NCI-H2081 treated with DMSO at 0.1 percent for 48 hours (cell line): ENCODE results near the gene ABCB6.
A peak's percentile ranks its signal among the peaks of the same experiment; 100 is the strongest.

ENCODE experiments used
- DNase-seq: peaks from one replicate; lab custom pipeline; 2025; lab: John Stamatoyannopoulos, UW

ABCB6 gene

DNA sequence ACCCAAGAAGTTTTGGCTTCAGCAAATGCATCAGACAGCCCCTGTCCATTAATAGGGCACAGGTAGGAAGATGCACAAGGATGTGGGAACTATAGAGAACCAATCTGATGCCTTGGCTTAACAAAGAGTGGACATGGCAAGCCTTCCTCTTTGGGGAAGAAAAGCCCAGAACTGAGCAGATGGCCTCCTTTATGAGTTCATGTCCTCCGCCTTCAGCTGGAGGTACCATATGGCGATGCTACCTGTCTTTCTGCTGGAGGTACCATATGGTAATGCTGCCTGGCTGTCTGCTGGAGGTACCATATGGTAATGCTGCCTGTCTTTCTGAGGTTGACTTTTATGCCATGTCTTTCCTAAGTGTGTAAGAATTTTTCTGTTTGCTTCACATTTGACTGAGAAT lies 34.6 kb downstream of the ABCB6 start:
- DNase-seq, result no peak

DNA sequence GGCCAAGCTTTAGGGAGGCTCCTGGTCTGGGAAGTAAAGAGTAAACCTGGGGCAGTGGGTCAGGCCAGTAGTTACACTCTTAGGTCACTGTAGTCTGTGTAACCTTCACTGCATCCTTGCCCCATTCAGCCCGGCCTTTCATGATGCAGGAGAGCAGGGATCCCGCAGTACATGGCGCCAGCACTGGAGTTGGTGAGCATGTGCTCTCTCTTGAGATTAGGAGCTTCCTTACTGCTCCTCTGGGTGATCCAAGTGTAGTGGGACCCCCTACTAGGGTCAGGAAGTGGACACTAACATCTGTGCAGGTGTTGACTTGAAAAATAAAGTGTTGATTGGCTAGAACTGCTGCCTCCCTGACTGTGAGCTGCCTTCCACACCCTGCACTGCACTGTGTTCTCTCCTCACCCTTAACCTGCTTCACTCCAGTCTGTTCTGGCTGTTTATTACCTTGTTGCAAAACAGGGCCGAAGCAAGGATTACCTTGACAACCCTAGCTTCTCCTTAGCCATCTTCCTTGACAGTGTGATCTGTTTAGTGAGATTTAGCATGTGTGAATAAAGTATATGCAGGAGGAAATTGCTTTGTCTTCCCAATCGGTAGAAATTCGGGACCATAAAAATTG lies 35.5 kb downstream of the ABCB6 start:
- DNase-seq, result no peak

DNA sequence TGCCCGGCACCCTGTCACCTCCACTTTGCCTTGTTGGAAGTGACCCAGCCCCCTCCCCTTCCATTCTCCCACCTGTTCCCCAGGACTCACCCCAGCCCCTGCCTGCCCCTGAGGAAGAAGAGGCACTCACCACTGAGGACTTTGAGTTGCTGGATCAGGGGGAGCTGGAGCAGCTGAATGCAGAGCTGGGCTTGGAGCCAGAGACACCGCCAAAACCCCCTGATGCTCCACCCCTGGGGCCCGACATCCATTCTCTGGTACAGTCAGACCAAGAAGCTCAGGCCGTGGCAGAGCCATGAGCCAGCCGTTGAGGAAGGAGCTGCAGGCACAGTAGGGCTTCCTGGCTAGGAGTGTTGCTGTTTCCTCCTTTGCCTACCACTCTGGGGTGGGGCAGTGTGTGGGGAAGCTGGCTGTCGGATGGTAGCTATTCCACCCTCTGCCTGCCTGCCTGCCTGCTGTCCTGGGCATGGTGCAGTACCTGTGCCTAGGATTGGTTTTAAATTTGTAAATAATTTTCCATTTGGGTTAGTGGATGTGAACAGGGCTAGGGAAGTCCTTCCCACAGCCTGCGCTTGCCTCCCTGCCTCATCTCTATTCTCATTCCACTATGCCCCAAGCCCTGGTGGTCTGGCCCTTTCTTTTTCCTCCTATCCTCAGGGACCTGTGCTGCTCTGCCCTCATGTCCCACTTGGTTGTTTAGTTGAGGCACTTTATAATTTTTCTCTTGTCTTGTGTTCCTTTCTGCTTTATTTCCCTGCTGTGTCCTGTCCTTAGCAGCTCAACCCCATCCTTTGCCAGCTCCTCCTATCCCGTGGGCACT lies 36.2 kb downstream of the ABCB6 start:
- no peak for DNase-seq

DNA sequence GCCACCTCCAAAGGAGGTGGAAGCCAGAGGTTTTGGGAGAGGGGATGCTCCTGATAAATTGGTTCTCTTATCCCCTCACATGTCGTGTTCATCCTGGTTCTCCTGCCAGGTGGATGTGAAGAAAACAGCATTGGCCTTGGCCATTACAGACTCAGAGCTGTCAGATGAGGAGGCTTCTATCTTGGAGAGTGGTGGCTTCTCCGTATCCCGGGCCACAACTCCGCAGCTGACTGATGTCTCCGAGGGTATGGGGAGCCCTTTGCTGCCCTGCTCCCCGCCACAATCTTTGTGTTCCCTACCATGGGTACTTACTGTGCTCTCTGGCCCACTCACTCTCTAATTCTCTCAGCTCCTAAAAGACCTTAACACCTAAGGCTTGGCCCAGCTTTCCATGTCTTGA lies 37.2 kb downstream of the ABCB6 start:
- no peak for DNase-seq

DNA sequence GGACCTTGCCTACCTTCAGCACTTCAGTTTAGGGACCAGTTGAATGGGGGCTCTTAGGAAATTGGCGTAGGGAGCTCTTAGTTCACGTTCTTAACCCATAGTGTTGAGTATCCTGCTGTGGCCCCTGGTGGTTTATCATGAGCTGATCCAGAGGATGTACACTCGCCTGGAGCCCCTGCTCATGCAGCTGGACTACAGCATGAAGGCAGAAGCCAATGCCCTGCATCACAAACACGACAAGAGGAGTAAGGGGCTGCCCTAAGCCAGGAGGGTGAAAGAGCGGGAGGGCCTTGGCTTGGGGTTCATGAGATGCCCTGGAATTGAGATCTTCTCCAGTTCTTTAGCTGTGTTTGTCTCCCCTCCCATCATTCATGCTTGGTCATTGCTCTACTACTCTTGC lies 37.8 kb downstream of the ABCB6 start:
- DNase-seq, result no peak

DNA sequence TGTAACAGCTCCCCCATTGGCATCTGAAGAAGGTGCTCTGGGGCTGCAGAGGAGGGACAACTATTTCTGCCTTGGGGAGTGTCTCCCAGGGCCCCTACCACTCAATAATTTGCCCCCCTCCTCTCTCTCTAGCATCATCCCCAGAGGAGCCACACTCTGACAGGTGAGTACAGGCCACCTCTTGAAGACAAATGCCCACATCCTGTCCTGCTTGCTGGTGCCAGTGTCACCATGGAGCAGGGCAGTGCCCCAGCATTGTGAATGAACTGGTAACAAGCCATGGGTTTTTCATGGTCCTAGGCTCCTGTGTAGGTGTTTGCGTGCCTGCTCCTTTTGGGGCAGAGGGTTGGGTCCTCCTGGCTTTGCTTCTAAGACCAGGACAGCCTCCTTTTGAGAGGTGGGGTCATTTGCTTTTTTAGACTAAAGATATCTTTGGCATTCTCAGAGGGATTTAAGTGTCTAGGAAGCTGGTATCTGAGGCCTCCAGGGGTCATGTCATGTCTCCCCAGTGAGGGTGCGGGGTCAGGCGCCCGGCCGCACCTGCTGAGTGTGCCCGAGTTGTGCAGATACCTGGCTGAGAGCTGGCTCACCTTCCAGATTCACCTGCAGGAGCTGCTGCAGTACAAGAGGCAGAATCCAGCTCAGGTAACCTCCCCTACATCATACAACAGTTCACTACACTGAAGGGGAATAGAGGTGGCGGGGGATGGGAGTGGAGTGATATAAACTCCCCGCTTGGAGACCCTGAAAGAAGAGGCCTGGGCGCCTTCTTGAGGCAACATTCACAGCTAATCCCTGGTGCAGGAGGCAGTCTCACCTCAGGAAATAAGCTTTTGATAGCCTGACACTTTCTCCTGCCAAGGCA lies 38.9 kb downstream of the ABCB6 start:
- DNase-seq, result no peak

DNA sequence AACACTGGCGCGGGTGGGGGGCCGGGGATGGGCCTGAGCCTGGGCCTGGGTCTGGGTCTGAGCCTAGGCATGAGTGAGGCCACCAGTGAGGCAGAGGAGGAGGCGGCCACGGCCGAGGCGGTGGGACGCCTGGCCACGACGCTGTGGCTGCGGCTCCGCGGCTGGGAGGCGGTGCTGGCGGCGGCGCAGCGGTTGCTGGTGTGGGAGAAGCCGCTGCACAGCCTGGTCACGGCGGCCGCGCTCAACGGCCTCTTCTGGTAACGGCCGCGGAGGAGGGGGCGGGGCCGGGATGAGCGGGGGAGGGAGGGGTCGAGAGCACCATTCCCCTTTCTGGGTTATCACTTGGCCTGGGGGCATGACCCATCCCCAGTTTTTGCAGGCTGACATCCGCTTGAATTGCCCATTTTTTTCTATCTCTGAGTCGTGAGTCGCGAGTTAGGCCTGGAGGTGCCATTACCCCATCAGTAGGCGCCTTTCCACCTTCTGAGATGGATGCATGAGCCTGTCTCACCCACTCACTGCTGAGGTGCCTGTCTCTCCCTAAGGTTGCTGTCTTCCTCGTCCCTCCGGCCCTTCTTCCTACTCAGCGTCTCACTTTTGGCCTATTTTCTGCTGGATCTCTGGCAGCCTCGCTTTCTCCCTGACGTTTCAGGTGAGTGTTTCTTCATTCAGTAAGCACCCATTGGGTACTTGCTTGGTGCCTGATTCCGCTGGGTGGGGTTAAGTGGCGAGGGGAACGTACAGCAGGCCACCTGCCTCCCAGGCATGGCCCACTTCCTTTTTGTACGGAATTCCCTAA lies 40.2 kb downstream of the ABCB6 start:
- no peak for DNase-seq

DNA sequence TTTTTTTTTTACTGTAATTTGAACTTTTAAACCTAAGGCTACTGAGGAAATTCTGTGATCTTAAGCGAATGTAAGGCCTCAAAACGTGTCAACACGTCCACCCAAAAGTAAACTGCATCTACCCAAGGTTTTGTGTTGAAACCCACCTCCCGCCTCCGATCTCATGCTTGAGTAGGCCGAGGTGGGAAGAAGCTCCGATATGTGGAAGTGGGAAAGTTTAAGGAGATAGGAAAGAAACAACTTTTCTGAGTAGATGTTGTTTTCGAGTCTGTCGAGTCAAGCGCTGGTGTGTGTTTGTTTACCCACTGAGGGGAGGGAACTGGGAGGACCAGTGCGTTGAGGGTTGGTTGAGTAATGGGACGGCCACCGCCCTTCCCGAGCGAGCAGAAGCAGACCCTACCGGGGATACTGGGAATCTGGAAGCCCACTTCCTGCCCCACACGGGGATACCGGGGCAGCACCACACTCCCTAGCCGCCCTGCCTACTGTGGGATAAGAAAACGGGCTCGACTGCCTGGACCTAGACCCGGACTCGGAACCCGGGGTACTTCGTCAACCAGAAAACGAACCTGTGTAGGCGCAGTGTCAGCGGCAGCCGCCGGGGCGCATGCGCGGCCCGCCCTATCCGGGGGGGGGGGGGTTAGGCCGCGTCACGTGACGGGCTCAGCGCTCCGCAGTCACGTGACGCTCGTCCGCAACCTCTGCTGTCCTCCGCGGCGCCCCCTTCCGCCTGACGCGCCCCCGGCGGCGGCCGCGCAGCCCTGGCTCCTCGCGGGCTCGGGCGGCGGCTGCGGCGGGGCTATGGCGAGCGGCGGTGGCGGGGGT lies 41.0 kb downstream of the ABCB6 start, which contains the start of gene RETREG2:
RETREG2 (plus strand) TSS at position 724 of the 825 bp plus-strand sequence; CDS start at position 802, 78 bp downstream.
- peak; percentile 15 for DNase-seq

DNA sequence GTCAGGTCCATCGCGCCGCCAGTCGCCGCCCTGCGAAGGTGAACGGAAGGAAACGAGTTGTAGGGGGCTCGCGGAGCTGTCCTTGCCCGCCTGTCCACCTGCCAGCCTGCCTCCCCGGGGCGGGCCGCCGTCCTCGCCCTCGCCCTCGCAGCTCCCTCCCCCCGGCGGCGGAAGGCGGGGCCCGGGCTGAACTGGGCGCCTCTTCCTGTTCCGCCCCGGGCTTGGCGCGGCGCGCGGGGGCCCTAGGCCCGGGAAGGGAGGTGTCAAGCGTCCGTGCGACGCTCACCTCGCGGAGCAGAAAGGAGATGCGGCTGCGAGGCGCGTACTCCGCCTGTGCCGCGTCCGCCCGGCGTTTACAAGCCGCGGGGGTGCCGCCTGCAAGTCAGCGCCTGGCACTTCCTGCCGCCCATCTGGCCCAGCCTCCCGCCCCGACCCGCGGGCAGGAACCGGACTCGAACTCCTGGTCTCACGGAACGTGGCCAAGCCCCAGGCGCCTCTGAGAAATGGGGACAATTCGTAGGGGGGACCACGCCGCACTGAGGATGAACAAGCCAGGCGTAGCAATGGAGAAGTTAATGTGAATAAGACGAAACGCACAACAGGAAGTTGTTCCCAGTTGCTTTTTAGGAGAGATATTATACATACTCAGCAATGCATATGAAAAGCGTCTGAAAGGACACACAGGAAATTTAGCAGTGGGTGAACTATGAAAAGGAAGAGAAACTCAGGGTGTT lies 41.8 kb downstream of the ABCB6 start, which contains the start of gene CNPPD1:
CNPPD1 (minus strand) TSS at position 108 of the 734 bp plus-strand sequence; CDS start at position 11, 97 bp downstream.
- DNase-seq, result peak; percentile 51

DNA sequence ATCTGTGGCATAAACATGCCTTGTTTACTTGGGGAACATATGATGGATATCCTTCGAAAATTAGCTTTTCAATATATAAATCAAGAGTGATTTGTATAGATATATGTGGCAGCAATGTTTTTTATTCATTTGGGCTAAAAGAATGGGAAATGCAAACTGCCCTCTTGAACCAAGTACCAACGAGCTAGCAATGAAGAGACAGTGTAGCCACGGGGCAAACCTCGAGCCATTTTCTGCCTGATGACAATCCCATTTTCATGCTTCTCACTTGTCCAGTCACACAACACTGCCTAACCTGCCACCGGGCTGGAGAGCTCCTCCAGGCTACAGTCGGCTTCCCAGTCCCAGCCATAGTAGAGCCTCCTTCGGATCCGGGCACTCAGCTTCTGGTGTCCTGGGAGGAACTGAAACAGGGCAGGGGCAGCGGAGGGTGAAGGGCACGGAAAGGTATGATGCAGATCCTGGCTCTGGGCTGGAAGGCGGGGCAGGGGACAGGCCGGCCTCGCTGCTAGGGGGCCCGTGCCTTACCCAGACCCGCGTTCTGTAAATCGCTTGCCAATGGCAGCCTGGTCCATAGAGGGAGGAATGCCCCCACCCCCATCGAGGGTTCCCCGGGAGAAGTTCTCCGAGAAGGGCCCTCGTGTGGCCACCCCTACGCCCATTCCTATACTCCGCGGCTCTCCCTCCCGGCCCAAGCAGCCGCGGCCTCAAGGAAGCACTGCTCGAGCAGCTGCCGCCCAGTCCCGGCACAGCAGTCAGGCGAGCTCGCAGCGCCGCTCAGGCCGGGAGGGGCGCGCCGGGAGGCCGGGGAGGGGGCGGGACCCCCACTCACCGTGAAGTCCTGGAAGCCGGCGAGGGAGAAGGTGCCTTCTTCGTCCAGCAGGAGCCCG lies 42.6 kb downstream of the ABCB6 start:
- DNase-seq, result no peak

DNA sequence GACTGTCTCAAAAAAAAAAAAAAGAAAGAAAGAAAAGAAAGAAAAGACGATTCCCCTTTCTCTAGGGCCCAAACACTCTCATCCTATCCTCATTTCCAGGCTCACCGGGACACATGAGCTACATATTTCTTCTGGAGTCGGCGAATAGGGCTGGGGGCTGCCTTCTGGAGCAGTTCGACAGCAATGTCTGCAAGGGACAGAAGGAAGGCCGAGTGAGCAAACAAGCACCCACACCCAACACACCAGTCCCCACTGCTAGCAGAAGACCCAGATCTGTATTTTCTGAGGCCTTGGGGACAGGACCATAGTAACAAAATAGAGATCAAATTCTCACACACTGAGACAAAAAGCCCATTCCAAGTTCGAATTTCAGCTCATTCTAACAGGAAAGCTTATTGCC lies 43.3 kb downstream of the ABCB6 start:
- DNase-seq, result no peak

DNA sequence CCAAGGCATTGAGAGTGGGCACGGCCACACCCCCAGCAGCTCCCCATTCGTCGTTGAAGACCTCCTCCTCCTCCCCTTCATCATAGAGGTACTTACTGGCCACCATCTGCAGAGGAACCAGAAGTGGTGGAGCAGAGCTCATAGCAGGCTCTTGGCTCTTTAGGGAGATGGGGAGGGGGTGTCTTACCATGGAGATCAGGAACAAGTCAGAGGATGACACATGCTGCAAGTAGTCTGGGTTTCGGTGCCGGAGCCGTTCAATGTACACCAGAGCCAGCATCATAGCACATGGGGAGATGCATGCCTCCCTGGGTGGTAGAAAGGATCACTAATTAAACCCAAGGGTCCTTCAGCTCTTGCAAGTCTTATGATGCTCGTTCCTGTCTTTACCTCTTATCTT lies 44.0 kb downstream of the ABCB6 start:
- no peak for DNase-seq

DNA sequence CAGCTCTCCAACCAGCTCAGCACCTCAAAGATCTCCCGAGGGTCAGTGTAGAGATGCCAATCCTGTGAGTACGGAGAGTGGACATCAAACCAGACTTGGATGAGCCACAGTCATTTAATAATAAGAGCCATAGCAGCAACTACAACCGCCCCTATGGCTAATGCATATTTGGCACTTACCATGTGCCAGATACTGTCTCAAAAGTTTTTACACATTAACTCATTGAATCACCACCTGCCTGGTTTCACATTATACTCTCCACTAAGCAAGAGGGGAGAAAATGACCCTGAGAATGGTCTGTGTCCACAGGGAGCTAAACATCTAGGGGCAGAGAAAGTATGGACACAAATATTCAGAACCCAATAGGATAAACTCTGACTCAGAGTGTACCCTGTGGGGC lies 44.6 kb downstream of the ABCB6 start:
- no peak for DNase-seq

DNA sequence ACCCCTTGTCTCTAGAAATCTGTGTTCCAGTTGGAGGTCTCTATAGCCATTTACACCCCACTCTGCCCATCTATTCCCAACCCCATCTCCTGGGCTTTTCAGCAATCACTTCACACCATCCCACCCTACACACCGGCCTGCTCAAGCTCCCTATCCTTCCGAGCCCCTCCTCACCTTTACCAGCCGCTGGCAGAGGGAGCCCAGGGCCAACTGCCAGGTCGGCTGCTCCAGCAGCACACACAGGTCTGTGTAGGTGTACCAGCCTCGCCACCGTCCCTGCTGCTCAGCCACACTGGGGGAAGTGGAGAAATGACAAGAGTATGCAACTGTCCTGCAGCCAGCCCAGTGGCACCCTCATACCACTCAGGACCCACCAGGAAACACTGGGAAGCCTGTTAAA lies 45.6 kb downstream of the ABCB6 start:
- no peak for DNase-seq

DNA sequence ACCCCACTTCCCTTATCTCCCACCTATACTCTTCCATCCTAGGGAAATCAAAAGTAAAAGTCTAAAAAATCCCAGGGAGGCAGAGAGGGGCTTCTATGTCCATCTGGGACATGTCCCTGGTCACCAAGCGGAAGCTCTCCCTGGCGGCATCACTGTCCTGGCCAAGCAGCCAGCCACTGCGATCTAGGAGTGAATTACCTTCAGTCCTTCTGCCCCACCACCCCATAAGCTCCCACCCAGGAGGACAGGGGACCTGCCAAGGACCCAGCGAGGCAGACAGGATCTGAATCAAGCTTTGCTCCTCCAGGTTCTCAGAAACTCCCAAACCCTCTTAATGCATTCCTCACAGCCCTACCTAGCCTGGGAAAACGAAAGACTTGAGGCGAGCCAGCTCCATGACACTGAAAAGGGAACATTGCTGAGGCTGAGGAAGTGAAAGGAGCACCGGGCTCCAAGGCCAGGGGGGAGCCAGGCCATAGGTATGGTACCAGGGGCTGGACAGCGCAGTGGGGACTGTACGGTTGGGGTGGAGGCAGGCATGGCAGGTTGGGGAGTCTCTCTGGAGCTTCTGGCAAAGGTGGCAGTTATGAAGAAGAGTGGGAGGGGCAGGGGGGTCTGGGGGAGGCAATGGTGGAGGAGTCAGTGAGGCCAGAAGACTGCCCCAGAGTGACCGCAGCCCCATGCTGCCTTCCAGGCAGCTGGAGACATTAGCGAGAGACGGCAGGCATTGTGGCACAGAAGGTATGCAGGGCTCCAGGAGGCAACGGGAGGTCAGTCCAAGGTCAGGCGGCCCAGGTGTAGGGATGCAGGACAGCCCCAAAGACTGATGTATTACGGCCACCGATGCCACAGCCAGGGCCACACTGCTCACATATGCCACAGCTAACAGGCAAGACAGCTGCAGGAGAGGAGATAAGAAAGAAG lies 46.3 kb downstream of the ABCB6 start:
- DNase-seq, result no peak

DNA sequence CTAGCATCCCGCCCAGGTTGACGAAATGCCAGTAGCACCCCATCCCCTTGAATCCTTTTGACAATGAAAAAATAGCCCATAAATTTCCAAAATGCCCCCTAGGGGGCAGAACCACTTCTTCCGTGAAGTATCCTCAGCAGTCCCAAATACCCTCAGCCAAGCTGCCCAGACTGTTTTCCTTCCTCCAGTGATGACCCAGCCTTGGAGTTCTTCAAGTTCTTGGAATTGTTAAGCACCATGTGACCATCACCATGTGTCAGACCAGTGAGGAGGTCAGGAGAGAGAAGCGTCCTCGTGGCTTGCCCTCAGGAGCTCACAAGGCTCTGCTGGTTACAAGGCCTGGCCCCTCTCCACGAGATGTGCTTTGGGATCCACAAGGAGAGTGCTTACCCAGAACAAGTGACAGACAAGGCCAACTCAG lies 47.5 kb downstream of the ABCB6 start:
- DNase-seq, result peak; percentile 9

DNA sequence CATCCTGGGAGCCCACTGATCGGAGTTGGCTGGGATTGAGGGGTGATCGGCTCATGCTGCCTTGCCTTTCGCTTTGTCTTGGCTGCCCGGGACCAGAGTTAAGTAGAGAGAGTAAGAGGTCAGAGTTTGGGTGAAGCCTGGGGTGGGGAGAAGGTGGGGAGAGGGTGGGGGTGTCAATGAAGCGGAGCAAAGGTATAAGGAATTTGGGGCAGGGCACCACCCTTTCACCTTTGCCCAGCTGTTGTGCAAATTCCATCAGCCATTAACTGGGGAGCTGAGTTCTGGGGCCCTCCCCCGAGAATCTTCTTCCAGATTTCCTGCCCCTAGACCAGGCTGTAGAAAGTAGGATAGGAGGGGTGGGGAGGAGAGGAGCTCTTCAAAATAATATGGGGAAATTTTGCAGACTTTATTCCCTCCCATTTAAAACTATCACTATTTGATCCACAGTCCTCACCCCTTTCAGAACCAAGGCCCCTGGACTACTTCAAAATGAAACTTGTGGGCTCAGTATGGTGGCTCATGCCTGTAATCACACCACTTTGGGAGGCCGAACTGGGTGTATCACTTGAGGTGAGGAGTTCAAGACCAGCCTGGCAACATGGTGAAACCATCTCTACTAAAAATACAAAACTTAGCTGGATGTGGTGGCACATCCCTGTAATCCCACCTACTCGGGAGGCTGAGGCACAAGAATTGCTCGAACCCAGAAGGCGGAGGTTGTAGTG lies 48.7 kb downstream of the ABCB6 start, which contains the start of gene SLC23A3:
SLC23A3 (minus strand) TSS at position 100 of the 725 bp plus-strand sequence; CDS start at position 55, 45 bp downstream.
- no peak for DNase-seq
